Kidney (tissue), 14 donors: ENCODE data around the gene PTPRC. TPM values are rescaled to one million over a fixed set of nuclear protein-coding genes. Genes with fewer than 3 reads are reported as not detected.

Experiments used
- DNase-seq, 5 donors: peaks; one replicate each; pipeline ENCODE4 v3.0.0-alpha.2; 2013 to 2020
- FAIRE-seq: peaks from 2 replicates; lab custom pipeline; 2012; peaks lifted over from hg19 to GRCh38; lab: Jason Lieb, UNC
- H3K27ac ChIP-seq, 2 donors: one replicate each; pipeline ENCODE4 v1.7.0; 2013; ENCODE audit warnings: low read depth in 2 of 2, low read length in 2 of 2, inconsistent platforms in 1 of 2
- H3K27me3 ChIP-seq: one replicate; pipeline ENCODE4 v1.7.1; 2013; ENCODE audit warnings: low read length, inconsistent platforms; ENCODE audit not compliant: control insufficient read depth, insufficient read depth
- H3K36me3 ChIP-seq, 3 donors: one replicate each; pipeline versions ENCODE4 v1.7.0 to v1.7.1; 2013; ENCODE audit warnings: low read length in 3 of 3, control low read depth in 1 of 3, inconsistent platforms in 1 of 3; ENCODE audit not compliant: insufficient read depth in 3 of 3, control insufficient read depth in 2 of 3
- H3K4me1 ChIP-seq, 3 donors: one replicate each; pipeline versions ENCODE4 v1.7.0 to v1.7.1; 2013; ENCODE audit warnings: low read length in 3 of 3, inconsistent platforms in 1 of 3, low read depth in 1 of 3; ENCODE audit not compliant: control insufficient read depth in 2 of 3, insufficient read depth in 2 of 3
- H3K4me3 ChIP-seq, 3 donors: one replicate each; pipeline versions ENCODE4 v1.7.0 to v1.8.1; 2013; ENCODE audit warnings: low read length in 3 of 3, control low read depth in 1 of 3, inconsistent platforms in 1 of 3
- H3K9ac ChIP-seq, 3 donors: one replicate each; pipeline versions ENCODE4 v1.7.0 to v1.7.1; 2013; ENCODE audit warnings: low read length in 3 of 3, control low read depth in 1 of 3, inconsistent platforms in 1 of 3
- H3K9me3 ChIP-seq, 3 donors: one replicate each; pipeline versions ENCODE4 v1.7.0 to v1.7.1; 2013; ENCODE audit warnings: low read length in 3 of 3, control low read depth in 1 of 3, inconsistent platforms in 1 of 3; ENCODE audit not compliant: control insufficient read depth in 2 of 3, insufficient read depth in 1 of 3
- CTCF ChIP-seq: IDR thresholded peaks from 3 replicates; pipeline ENCODE4 v1.5.1; 2012; ENCODE audit warnings: mild to moderate bottlenecking, moderate library complexity, borderline replicate concordance; ENCODE audit not compliant: insufficient read depth; ENCODE audit errors: extremely low read depth
- intact Hi-C: fragments of 100-400 bp; cut with DNase I; formaldehyde crosslinking; loops from one replicate; pipeline ENCODE4 v1.11.1; 2022
- polyA plus RNA-seq: library from polyadenylated mRNA; stranded (reverse); fragments of 350-450 nt; fragmentation: Illumina TruSeq; extraction: RNeasy Lipid Tissue Mini Kit (QIAGEN cat#74804); gene quantifications from one replicate; pipeline ENCODE4 v1.2.3, GENCODE V29; 2014; ENCODE audit warnings: low read depth, low replicate concordance; ENCODE audit not compliant: insufficient read depth
- total RNA-seq: library from RNA; stranded (reverse); fragmentation: NEBNext Ultra II Directional; extraction: Animal tissue kit (Norgen Biotek cat#: 25700); gene quantifications from one replicate; pipeline ENCODE4 v1.2.1, GENCODE V29; 2021
- donor health status: control.
- donor health status: control.
- donor health status: control.
- donor health status: control.
- donor health status: control.
- donor health status: DM: yes; HTN: yes; CAD: no.
- donor health status: Normal renal cell carcinoma (clear cell type).

PTPRC gene
- total and polyA plus RNA-seq, 2 donors from 2014 or later = 1.4 to 60.2 TPM

GRCh38 chr1:198667186-198667585 lies 28.3 kb downstream of the PTPRC start:
- intact Hi-C loops = no loop called here
- DNase-seq (no peak), FAIRE-seq (no peak)
- Histone ChIP-seq H3K36me3 (no peaks in the 10 kb centered on the region), H3K27ac (no peak overlapping the region), H3K9me3 (no peaks in the 10 kb centered on the region), H3K4me1 (no peaks in the 10 kb centered on the region), H3K4me3 (no peak overlapping the region), H3K27me3 (no peaks in the 10 kb centered on the region), H3K9ac (no peak overlapping the region)
- TF ChIP-seq CTCF = no peak

GRCh38 chr1:198667807-198668206 lies 29.0 kb downstream of the PTPRC start:
- DNase-seq = no peak
- no peaks in the 10 kb centered on the region for H3K4me1 ChIP-seq
- FAIRE-seq = no peak
- no peak for TF ChIP-seq CTCF
- H3K9me3 ChIP-seq = no peaks in the 10 kb centered on the region
- no peaks in the 10 kb centered on the region for H3K36me3 ChIP-seq
- no peak overlapping the region for H3K9ac ChIP-seq
- H3K27ac ChIP-seq = no peak overlapping the region
- intact Hi-C loops = no loop called here
- H3K4me3 ChIP-seq = no peak overlapping the region
- no peaks in the 10 kb centered on the region for H3K27me3 ChIP-seq

GRCh38 chr1:198669023-198669698 lies 30.3 kb downstream of the PTPRC start:
- TF ChIP-seq CTCF = no peak
- Histone ChIP-seq H3K4me1 (no peaks in the 10 kb centered on the region), H3K4me3 (no peak overlapping the region), H3K36me3 (no peaks in the 10 kb centered on the region), H3K9ac (no peak overlapping the region), H3K27ac (no peak overlapping the region), H3K27me3 (no peaks in the 10 kb centered on the region), H3K9me3 (no peaks in the 10 kb centered on the region)
- intact Hi-C loops = no loop called here
- no peak for FAIRE-seq
- DNase-seq = no peak

GRCh38 chr1:198669771-198670170 lies 30.9 kb downstream of the PTPRC start:
- FAIRE-seq (no peak), DNase-seq (no peak)
- no peak overlapping the region for H3K4me3 ChIP-seq
- no peaks in the 10 kb centered on the region for H3K36me3 ChIP-seq
- H3K27me3 ChIP-seq = no peaks in the 10 kb centered on the region
- no peaks in the 10 kb centered on the region for H3K9me3 ChIP-seq
- intact Hi-C loops = no loop called here
- no peaks in the 10 kb centered on the region for H3K4me1 ChIP-seq
- no peak for TF ChIP-seq CTCF
- H3K27ac ChIP-seq = no peak overlapping the region
- H3K9ac ChIP-seq = no peak overlapping the region
